ENCODE results near the gene SCYGR3.

GRCh38 chr2:227592694-227593387 lies 21.8 kb downstream of the SCYGR3 start:
- TF ChIP-seq POLR2A (IDR thresholded peaks at IDR 0.05) (no peak), POLR2AphosphoS5 (IDR thresholded peaks at IDR 0.05) (no peak), CTCF (IDR thresholded peaks at IDR 0.05) (no peak), EP300 (IDR thresholded peaks at IDR 0.05) (no peak)

Measured in sigmoid colon (tissue), 4 donors.